HG02981 (cell line): Measurements from ENCODE around the gene LRRC70.
"Not testable (repeated sequence)": the region's sequence is repeated elsewhere in the genome, so short reads cannot be mapped to it uniquely, and the experiment has no call there.

Experiments
- ATAC-seq: cut with Tn5 transposase; IDR thresholded peaks from one replicate; pipeline ENCODE4 v1.9.1; 2021; ENCODE audit warnings: mild to moderate bottlenecking, moderate library complexity; ENCODE audit not compliant: unreplicated experiment

LRRC70 gene

GRCh38 chr5:62603934-62604333, 25.3 kb downstream of the LRRC70 start:
- no peak for ATAC-seq

- no peak for ATAC-seq
Measured at GRCh38 chr5:62605638-62606037, 27.0 kb downstream of the LRRC70 start.

GRCh38 chr5:62606878-62607277, 28.3 kb downstream of the LRRC70 start:
- ATAC-seq = no peak

GRCh38 chr5:62607615-62608014, 29.0 kb downstream of the LRRC70 start:
- ATAC-seq = no peak

GRCh38 chr5:62608529-62609511, 30.2 kb downstream of the LRRC70 start:
- no peak for ATAC-seq

- ATAC-seq = no peak
Measured at GRCh38 chr5:62614355-62614754, 35.7 kb downstream of the LRRC70 start.

GRCh38 chr5:62616615-62617277, 38.1 kb downstream of the LRRC70 start:
- ATAC-seq = no peak

- no peak for ATAC-seq
Measured at GRCh38 chr5:62617943-62618342, 39.3 kb downstream of the LRRC70 start.

- ATAC-seq = no peak
Measured at GRCh38 chr5:62620761-62621160, 42.1 kb downstream of the LRRC70 start.

- no peak for ATAC-seq
Measured at GRCh38 chr5:62621280-62621679, 42.7 kb downstream of the LRRC70 start.

- ATAC-seq = no peak
Measured at GRCh38 chr5:62623271-62623670, 44.7 kb downstream of the LRRC70 start.

GRCh38 chr5:62624436-62624835, 45.8 kb downstream of the LRRC70 start:
- ATAC-seq = not testable (repeated sequence)

GRCh38 chr5:62626534-62626933, 47.9 kb downstream of the LRRC70 start:
- ATAC-seq = no peak

- ATAC-seq = no peak
Measured at GRCh38 chr5:62627121-62627520, 48.5 kb downstream of the LRRC70 start.

- ATAC-seq = no peak
Measured at GRCh38 chr5:62627901-62628300, 49.3 kb downstream of the LRRC70 start.
